K562 (cell line): ENCODE data around the gene TTLL10. TPM values are rescaled to one million over a fixed set of nuclear protein-coding genes. Genes with fewer than 3 reads are reported as not detected.

Experiments
- E4F1 ChIP-seq: fragments of 250-450 bp; sonication (Bioruptor Pico); IDR thresholded peaks from 2 replicates; pipeline ENCODE4 v1.5.0; 2021; ENCODE audit warnings: mild to moderate bottlenecking, borderline replicate concordance
- ELF4 ChIP-seq: fragments of 450-650 bp; formaldehyde crosslinking; IDR thresholded peaks from 2 replicates; pipeline ENCODE4 v1.4.0; 2022; ENCODE audit warnings: missing genetic modification characterization
- FOXP4 ChIP-seq: sonication (generic); formaldehyde crosslinking; IDR thresholded peaks from 2 replicates; pipeline ENCODE4 v1.8.0; 2022; ENCODE audit warnings: mild to moderate bottlenecking, missing genetic modification reagents, borderline replicate concordance
- HDGF ChIP-seq: fragments of 450-650 bp; IDR thresholded peaks from 2 replicates; pipeline ENCODE4 v1.6.1; 2016
- ID3 ChIP-seq, 2 experiments: fragments of 250-450 bp in 1 of 2; fragments of 450-650 bp in 1 of 2; sonication (Bioruptor Pico) in 1 of 2; IDR thresholded peaks; 2 replicates each; pipeline versions ENCODE4 v1.6.1 to v1.8.0; 2016 to 2021; ENCODE audit warnings: mild to moderate bottlenecking in 2 of 2, moderate library complexity in 2 of 2, missing compliant biosample characterization in 1 of 2, missing genetic modification characterization in 1 of 2
- MYC ChIP-seq, 2 experiments: fragments of 250-450 bp in 1 of 2; sonication (Bioruptor Pico) in 1 of 2; IDR thresholded peaks; 2 replicates each; pipeline versions ENCODE4 v1.5.1 to v1.6.1; 2012 to 2021; ENCODE audit warnings: low read depth in 2 of 2, borderline replicate concordance in 1 of 2, improper control_type of control experiment in 1 of 2, low read length in 1 of 2, mild to moderate bottlenecking in 1 of 2, moderate library complexity in 1 of 2
- MYNN ChIP-seq, 2 experiments: sonication (generic); formaldehyde crosslinking in 1 of 2; IDR thresholded peaks; 2 replicates each; pipeline versions ENCODE4 v1.5.0 to v1.6.1; 2016 to 2020; ENCODE audit warnings: antibody characterized with exemption in 1 of 2, missing genetic modification reagents in 1 of 2
- RB1 ChIP-seq: fragments of 450-650 bp; IDR thresholded peaks from 2 replicates; pipeline ENCODE4 v1.6.1; 2017; ENCODE audit warnings: low read depth, mild to moderate bottlenecking
- SAFB2 ChIP-seq: fragments of 200-400 bp; formaldehyde crosslinking; IDR thresholded peaks from 2 replicates; pipeline ENCODE4 v1.6.1; 2018; ENCODE audit warnings: borderline replicate concordance, low read length, low read depth, moderate library complexity; ENCODE audit not compliant: severe bottlenecking
- SMARCA5 ChIP-seq: fragments of 450-650 bp; IDR thresholded peaks from 2 replicates; pipeline ENCODE4 v1.6.1; 2016
- SRSF3 ChIP-seq: fragments of 200-400 bp; formaldehyde crosslinking; IDR thresholded peaks from 2 replicates; pipeline ENCODE4 v1.6.1; 2016; ENCODE audit warnings: mild to moderate bottlenecking, low read length, moderate library complexity; ENCODE audit not compliant: insufficient read depth
- TARDBP ChIP-seq: fragments of 450-650 bp; IDR thresholded peaks from 2 replicates; pipeline ENCODE4 v1.6.1; 2016
- USF1 ChIP-seq: sonication (generic); formaldehyde crosslinking; IDR thresholded peaks from 2 replicates; pipeline ENCODE4 v1.9.0; 2022; ENCODE audit warnings: mild to moderate bottlenecking, missing genetic modification reagents
- ZNF282 ChIP-seq: sonication (generic); formaldehyde crosslinking; IDR thresholded peaks from 2 replicates; pipeline ENCODE4 v1.8.1; 2023; ENCODE audit warnings: missing genetic modification reagents
- ZNF398 ChIP-seq: fragments of 250-450 bp; sonication (Bioruptor Pico); IDR thresholded peaks from 2 replicates; pipeline ENCODE4 v1.8.0; 2021; ENCODE audit warnings: moderate library complexity, mild to moderate bottlenecking, inconsistent platforms
- ZNF639 ChIP-seq, 2 experiments: fragments of 200-800 bp in 1 of 2; sonication (Bioruptor generic) in 1 of 2; sonication (generic) in 1 of 2; formaldehyde crosslinking in 1 of 2; IDR thresholded peaks in 1 of 2; conservative IDR thresholded peaks in 1 of 2; 2 replicates each; pipeline versions ENCODE4 v1.5.0 to v1.6.1; 2016 to 2020; ENCODE audit warnings: missing compliant biosample characterization in 1 of 2, missing genetic modification characterization in 1 of 2, missing genetic modification reagents in 1 of 2
- ZNF696 ChIP-seq: fragments of 250-450 bp; sonication (Bioruptor Pico); conservative IDR thresholded peaks from 2 replicates; pipeline ENCODE4 v1.4.0; 2020; ENCODE audit warnings: mild to moderate bottlenecking, moderate library complexity
- polyA plus RNA-seq, 8 experiments: library from polyadenylated mRNA; depleted of rRNA in 4 of 8; stranded (reverse) in 5 of 8; unstranded in 3 of 8; fragments of >200 nt; fragmentation: Nextera tagmentation in 2 of 8; fragmentation: Illumina TruSeq in 1 of 8; extraction: Ambion mirVana in 2 of 8; extraction: Trizol in 1 of 8; gene quantifications; 2 replicates each; pipeline versions ENCODE4 v1.2.1 to v1.2.3, GENCODE V29; 2011 to 2014; ENCODE audit warnings: inconsistent platforms in 1 of 8, missing spikeins in 1 of 8
- total RNA-seq, 7 experiments: library from RNA; depleted of rRNA in 6 of 7; stranded (reverse); fragments of >200 nt in 6 of 7; fragmentation: Illumina TruSeq in 2 of 7; extraction: Trizol in 2 of 7; gene quantifications; 2 replicates each; pipeline versions ENCODE4 v1.2.1 to v1.2.3, GENCODE V29; 2011 to 2021; ENCODE audit warnings: low replicate concordance in 1 of 7

Gene TTLL10
- total and polyA plus RNA-seq, 9 of the 15 experiments (the other 6 are each of a cell fraction or from before 2014, with no cell fraction given) = not detected

GRCh38 chr1:1157426-1157913, 16.2 kb upstream of the TTLL10 start (continued):
- no peak for TF ChIP-seq ID3 (CRISPR knock-in tag; IDR thresholded peaks at IDR 0.05)
- TF ChIP-seq ID3 (tag; IDR thresholded peaks at IDR 0.05) = peak; percentile 82
- peak; percentile 63; the same call in 1 of the 2 replicates for TF ChIP-seq MYC (IDR thresholded peaks at IDR 0.05; ENCODE audit: low read depth, low read length)
- TF ChIP-seq MYC (CRISPR knock-in tag; IDR thresholded peaks at IDR 0.05; ENCODE audit: borderline replicate concordance, low read depth) = no peak
- no peak for TF ChIP-seq FOXP4
- TF ChIP-seq TARDBP = no peak
- TF ChIP-seq ZNF696 (CRISPR knock-in tag) = no peak
- no peak for TF ChIP-seq E4F1 (CRISPR knock-in tag)
- TF ChIP-seq ELF4 (CRISPR knock-in tag) = no peak
- TF ChIP-seq USF1 (CRISPR knock-in tag) = no peak
- no peak for TF ChIP-seq HDGF
- TF ChIP-seq SAFB2 = no peak
- no peak for TF ChIP-seq ZNF639 (CRISPR knock-in tag; conservative IDR thresholded peaks at IDR 0.05 in 1 of 2, IDR thresholded peaks at IDR 0.05 in 1 of 2)
- TF ChIP-seq MYNN (IDR thresholded peaks at IDR 0.05) = no peak
- TF ChIP-seq MYNN (CRISPR knock-in tag; IDR thresholded peaks at IDR 0.05) = no peak
- no peak for TF ChIP-seq ZNF398 (CRISPR knock-in tag)
- TF ChIP-seq RB1 = peak; percentile 20; the same call in 1 of the 2 replicates
- no peak for TF ChIP-seq SMARCA5
- TF ChIP-seq ZNF282 (CRISPR knock-in tag) = no peak
- TF ChIP-seq SRSF3 = no peak
